ENCODE measurements around the gene LDLRAD1. TPM values are rescaled to one million over a fixed set of nuclear protein-coding genes. Genes with fewer than 3 reads are reported as not detected.
"Not testable (repeated sequence)": the region's sequence is repeated elsewhere in the genome, so short reads cannot be mapped to it uniquely, and the experiment has no call there.

Gene LDLRAD1
- total RNA-seq, 2 experiments from 2014 or later: not detected

GRCh38 chr1:53999920-54000319 lies 18.1 kb downstream of the LDLRAD1 start:
- ChIA-PET POLR2A (no interaction called here), CTCF (no interaction called here)

- POLR2A ChIA-PET: no interaction called here
- CTCF ChIA-PET: no interaction called here
Measured at GRCh38 chr1:53998223-53998622, 19.8 kb downstream of the LDLRAD1 start.

- POLR2A ChIA-PET: no interaction called here
- CTCF ChIA-PET: no interaction called here
Measured at GRCh38 chr1:53995683-53996082, 22.3 kb downstream of the LDLRAD1 start.

- CTCF ChIA-PET: not testable (repeated sequence)
Measured at GRCh38 chr1:53994516-53994915, 23.5 kb downstream of the LDLRAD1 start.

GRCh38 chr1:53992085-53992874 lies 25.7 kb downstream of the LDLRAD1 start:
- POLR2A ChIA-PET: interaction anchor here (0.6 kb wide), 1 partner anchor 10 kb away, joined by 3 read pairs; no protein-coding TSS in a partner anchor
- CTCF ChIA-PET: no interaction called here

More at GRCh38 chr1:53994516-53994915, 23.5 kb downstream of the LDLRAD1 start:
- POLR2A ChIA-PET: not testable (repeated sequence)

GRCh38 chr1:53987880-53988279 lies 30.1 kb downstream of the LDLRAD1 start:
- ChIA-PET CTCF (no interaction called here), POLR2A (no interaction called here)

GRCh38 chr1:53986458-53986857 lies 31.5 kb downstream of the LDLRAD1 start:
- CTCF ChIA-PET: interaction anchor here (0.7 kb wide), 1 partner anchor 24 kb away, joined by 4 read pairs; no protein-coding TSS in a partner anchor
- POLR2A ChIA-PET: no interaction called here

GRCh38 chr1:53984726-53985125 lies 33.3 kb downstream of the LDLRAD1 start:
- POLR2A ChIA-PET: no interaction called here
- CTCF ChIA-PET: no interaction called here

GRCh38 chr1:53982763-53983104 lies 35.3 kb downstream of the LDLRAD1 start:
- POLR2A ChIA-PET: interaction anchor here (0.8 kb wide), 1 partner anchor 9 kb away, joined by 3 read pairs; no protein-coding TSS in a partner anchor
- CTCF ChIA-PET: no interaction called here

GRCh38 chr1:53982034-53982762 lies 35.8 kb downstream of the LDLRAD1 start:
- ChIA-PET CTCF (no interaction called here), POLR2A (interaction anchor here (0.8 kb wide), 1 partner anchor 10 kb away, joined by 3 read pairs; no protein-coding TSS in a partner anchor)

GRCh38 chr1:53981220-53981619 lies 36.8 kb downstream of the LDLRAD1 start:
- ChIA-PET POLR2A (no interaction called here), CTCF (no interaction called here)

GRCh38 chr1:53979712-53980450 lies 38.1 kb downstream of the LDLRAD1 start:
- CTCF ChIA-PET: no interaction called here
- POLR2A ChIA-PET: no interaction called here

- ChIA-PET POLR2A (no interaction called here), CTCF (interaction anchor here (0.6 kb wide), 1 partner anchor 106 kb away, joined by 3 read pairs; no protein-coding TSS in a partner anchor)
Measured at GRCh38 chr1:53975861-53976260, 42.1 kb downstream of the LDLRAD1 start.

- POLR2A ChIA-PET: no interaction called here
Measured at GRCh38 chr1:53971718-53972117, 46.3 kb downstream of the LDLRAD1 start.

GRCh38 chr1:53969323-53969722 lies 48.7 kb downstream of the LDLRAD1 start:
- ChIA-PET POLR2A (interaction anchor here (0.6 kb wide), 1 partner anchor 10 kb away, joined by 3 read pairs; no protein-coding TSS in a partner anchor), CTCF (interaction anchor here (1.7 kb wide), 1 partner anchor 10 kb away, joined by 9 read pairs; no protein-coding TSS in a partner anchor)

More at GRCh38 chr1:53971718-53972117, 46.3 kb downstream of the LDLRAD1 start:
- CTCF ChIA-PET: interaction anchor here (0.7 to 1.4 kb wide), 2 partner anchors 12 to 103 kb away, joined by 3 read pairs; no protein-coding TSS in a partner anchor

GRCh38 chr1:53968125-53968513 lies 49.9 kb downstream of the LDLRAD1 start:
- POLR2A ChIA-PET: no interaction called here
- CTCF ChIA-PET: no interaction called here

- ChIA-PET POLR2A (no interaction called here), CTCF (no interaction called here)
Measured at GRCh38 chr1:53967409-53968124, 50.4 kb downstream of the LDLRAD1 start.

- CTCF ChIA-PET: no interaction called here
- POLR2A ChIA-PET: no interaction called here
Measured at GRCh38 chr1:53966794-53967193, 51.2 kb downstream of the LDLRAD1 start.

- ChIA-PET CTCF (interaction anchor here (1.6 kb wide), 1 partner anchor 104 kb away, joined by 5 read pairs; no protein-coding TSS in a partner anchor), POLR2A (no interaction called here)
Measured at GRCh38 chr1:53964109-53964508, 53.9 kb downstream of the LDLRAD1 start.
